Ascending aorta (tissue), 2 donors: ENCODE data around the gene ASTE1. TPM values are rescaled to one million over a fixed set of nuclear protein-coding genes. Genes with fewer than 3 reads are reported as not detected.

Experiments
- DNase-seq, 2 donors: peaks; one replicate each; pipeline ENCODE4 v3.0.0-alpha.2; 2019; ENCODE audit warnings: low spot score in 2 of 2
- H3K27ac ChIP-seq, 2 donors: fragments of 200-600 bp; sonication (generic); one replicate each; pipeline ENCODE4 v1.5.1; 2016 to 2017; ENCODE audit warnings: mild to moderate bottlenecking in 1 of 2
- H3K27me3 ChIP-seq: fragments of 200-600 bp; sonication (generic); one replicate; pipeline ENCODE4 v1.5.1; 2017
- H3K36me3 ChIP-seq, 2 donors: fragments of 200-600 bp; sonication (generic); one replicate each; pipeline ENCODE4 v1.5.1; 2016
- H3K4me1 ChIP-seq, 2 donors: fragments of 200-600 bp; sonication (generic); one replicate each; pipeline ENCODE4 v1.5.1; 2016 to 2017; ENCODE audit warnings: mild to moderate bottlenecking in 1 of 2
- H3K4me3 ChIP-seq, 2 donors: fragments of 200-600 bp; sonication (generic); one replicate each; pipeline ENCODE4 v1.5.1; 2016 to 2017; ENCODE audit warnings: mild to moderate bottlenecking in 1 of 2
- H3K9me3 ChIP-seq, 2 donors: fragments of 200-600 bp; sonication (generic); one replicate each; pipeline ENCODE4 v1.5.1; 2016
- intact Hi-C: fragments of 100-400 bp; cut with DNase I; formaldehyde crosslinking; loops from one replicate; pipeline ENCODE4 v1.15.1; 2023
- total RNA-seq: library from RNA; depleted of rRNA; stranded (reverse); fragments of >200 nt; gene quantifications from one replicate; pipeline ENCODE4 v1.1.0, GENCODE V29; 2016
- TF ChIP-seq, protein P1 (sequence below), 3 experiments: fragments of 200-600 bp in 2 of 3; fragments of 450-650 bp in 1 of 3; sonication (generic) in 2 of 3; IDR thresholded peaks; one replicate each; pipeline ENCODE4 v1.5.1; 2016 to 2019; ENCODE audit warnings: antibody characterized with exemption in 3 of 3, mild to moderate bottlenecking in 1 of 3, moderate library complexity in 1 of 3

ASTE1 gene
- total RNA-seq, 1 donor from 2014 or later, result 14.0 TPM

DNA sequence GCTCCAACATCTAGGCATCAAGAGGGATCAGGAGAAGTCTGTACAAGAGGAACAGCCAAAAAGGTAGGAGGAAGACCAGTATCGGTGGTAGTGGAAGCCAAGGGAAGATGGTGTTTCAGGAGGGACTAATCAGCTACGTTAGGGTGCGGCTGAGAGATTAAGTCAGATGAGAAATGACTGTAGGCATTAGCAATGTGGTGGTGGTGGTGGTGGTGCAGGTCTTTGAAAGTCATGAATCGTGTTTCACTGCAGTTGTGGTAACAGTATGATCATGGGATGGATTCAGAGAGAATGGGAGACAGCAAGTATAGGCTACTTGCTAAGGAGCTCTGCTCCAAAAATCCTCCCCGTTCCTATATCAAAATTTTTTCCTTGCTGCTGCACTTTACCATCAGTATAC lies 35.5 kb downstream of the ASTE1 start:
- no peak overlapping the region for H3K4me3 ChIP-seq
- H3K27ac ChIP-seq, result no peak overlapping the region
- H3K36me3 ChIP-seq, result peaks cover 11 to 37% of the 10 kb centered on the region in 2 donors
- no peaks in the 10 kb centered on the region for H3K27me3 ChIP-seq
- intact Hi-C loops, result no loop called here
- DNase-seq, result no peak
- H3K9me3 ChIP-seq, result no peaks in the 10 kb centered on the region
- TF ChIP-seq, protein P1, sequence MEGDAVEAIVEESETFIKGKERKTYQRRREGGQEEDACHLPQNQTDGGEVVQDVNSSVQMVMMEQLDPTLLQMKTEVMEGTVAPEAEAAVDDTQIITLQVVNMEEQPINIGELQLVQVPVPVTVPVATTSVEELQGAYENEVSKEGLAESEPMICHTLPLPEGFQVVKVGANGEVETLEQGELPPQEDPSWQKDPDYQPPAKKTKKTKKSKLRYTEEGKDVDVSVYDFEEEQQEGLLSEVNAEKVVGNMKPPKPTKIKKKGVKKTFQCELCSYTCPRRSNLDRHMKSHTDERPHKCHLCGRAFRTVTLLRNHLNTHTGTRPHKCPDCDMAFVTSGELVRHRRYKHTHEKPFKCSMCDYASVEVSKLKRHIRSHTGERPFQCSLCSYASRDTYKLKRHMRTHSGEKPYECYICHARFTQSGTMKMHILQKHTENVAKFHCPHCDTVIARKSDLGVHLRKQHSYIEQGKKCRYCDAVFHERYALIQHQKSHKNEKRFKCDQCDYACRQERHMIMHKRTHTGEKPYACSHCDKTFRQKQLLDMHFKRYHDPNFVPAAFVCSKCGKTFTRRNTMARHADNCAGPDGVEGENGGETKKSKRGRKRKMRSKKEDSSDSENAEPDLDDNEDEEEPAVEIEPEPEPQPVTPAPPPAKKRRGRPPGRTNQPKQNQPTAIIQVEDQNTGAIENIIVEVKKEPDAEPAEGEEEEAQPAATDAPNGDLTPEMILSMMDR (IDR thresholded peaks at IDR 0.05), result no peak
- H3K4me1 ChIP-seq, result no peaks in the 10 kb centered on the region

DNA sequence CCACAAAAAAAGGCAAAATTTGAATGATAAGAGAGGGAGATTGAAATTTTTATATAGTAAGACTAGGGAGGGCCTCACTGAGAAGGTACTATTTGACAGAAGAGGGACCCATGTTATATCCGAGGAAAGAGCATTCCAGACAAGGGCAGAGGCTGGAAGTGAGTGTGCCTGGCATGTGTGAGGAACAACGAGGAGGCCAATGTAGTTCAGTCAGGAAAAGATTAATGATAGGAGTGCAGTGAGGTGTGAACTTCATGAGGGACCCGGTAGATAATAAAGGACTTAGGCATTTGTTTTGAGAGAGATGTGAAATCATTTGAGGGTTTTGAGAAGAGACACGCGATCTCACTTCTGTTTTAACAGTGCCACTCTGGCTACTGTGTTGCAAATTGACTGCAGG lies 36.3 kb downstream of the ASTE1 start:
- Histone ChIP-seq H3K27ac (no peak overlapping the region), H3K9me3 (no peaks in the 10 kb centered on the region), H3K27me3 (no peaks in the 10 kb centered on the region), H3K4me1 (no peaks in the 10 kb centered on the region), H3K4me3 (no peak overlapping the region), H3K36me3 (peaks cover 8 to 28% of the 10 kb centered on the region in 2 donors)
- intact Hi-C loops, result no loop called here
- TF ChIP-seq, protein P1 (IDR thresholded peaks at IDR 0.05), result no peak
- no peak for DNase-seq

DNA sequence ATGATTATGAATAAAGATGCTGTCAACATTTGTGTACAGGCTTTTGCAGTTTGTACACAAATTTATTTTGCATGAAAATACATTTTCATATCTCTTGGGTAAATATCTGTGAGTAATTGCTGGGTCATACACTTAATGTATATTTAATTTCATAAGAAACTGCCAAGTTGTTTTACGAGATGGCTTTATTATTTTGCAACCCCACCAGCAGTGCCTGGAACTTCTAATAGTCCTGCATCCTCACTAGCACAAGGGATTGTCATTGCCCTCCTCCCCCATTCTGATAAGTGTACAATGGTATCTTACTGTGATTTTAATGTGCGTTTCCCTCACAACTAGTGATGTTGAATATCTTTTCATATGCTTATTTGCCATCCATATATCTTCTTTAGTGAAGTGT lies 45.2 kb downstream of the ASTE1 start:
- intact Hi-C loops, result no loop called here
- no peaks in the 10 kb centered on the region for H3K27me3 ChIP-seq
- DNase-seq, result no peak
- TF ChIP-seq, protein P1 (IDR thresholded peaks at IDR 0.05), result no peak
- H3K4me3 ChIP-seq, result no peak overlapping the region
- H3K4me1 ChIP-seq, result no peaks in the 10 kb centered on the region
- no peaks in the 10 kb centered on the region for H3K9me3 ChIP-seq
- H3K27ac ChIP-seq, result no peak overlapping the region
- peaks cover 2 to 3% of the 10 kb centered on the region in 2 donors for H3K36me3 ChIP-seq

DNA sequence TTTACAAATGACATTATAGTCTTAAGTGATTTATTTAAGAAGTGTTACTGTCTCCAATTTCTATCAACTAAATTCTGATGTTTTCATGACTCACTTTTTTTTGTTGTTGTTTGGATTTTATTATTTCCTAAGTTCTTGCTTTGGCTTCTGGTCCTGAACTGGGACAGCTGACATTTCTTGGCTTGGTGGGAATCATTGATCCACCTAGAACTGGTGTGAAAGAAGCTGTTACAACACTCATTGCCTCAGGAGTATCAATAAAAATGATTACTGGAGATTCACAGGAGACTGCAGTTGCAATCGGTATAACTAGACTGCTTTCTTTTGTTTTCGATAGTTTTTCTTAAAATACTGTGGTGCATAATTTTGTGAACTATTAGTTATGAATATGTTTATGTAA lies 47.5 kb downstream of the ASTE1 start:
- intact Hi-C loops, result no loop called here
- no peak overlapping the region for H3K27ac ChIP-seq
- no peak overlapping the region for H3K4me3 ChIP-seq
- no peak for DNase-seq
- H3K27me3 ChIP-seq, result no peaks in the 10 kb centered on the region
- no peaks in the 10 kb centered on the region for H3K4me1 ChIP-seq
- H3K36me3 ChIP-seq, result peaks cover 6 to 18% of the 10 kb centered on the region in 2 donors
- TF ChIP-seq, protein P1 (IDR thresholded peaks at IDR 0.05), result no peak
- no peaks in the 10 kb centered on the region for H3K9me3 ChIP-seq

DNA sequence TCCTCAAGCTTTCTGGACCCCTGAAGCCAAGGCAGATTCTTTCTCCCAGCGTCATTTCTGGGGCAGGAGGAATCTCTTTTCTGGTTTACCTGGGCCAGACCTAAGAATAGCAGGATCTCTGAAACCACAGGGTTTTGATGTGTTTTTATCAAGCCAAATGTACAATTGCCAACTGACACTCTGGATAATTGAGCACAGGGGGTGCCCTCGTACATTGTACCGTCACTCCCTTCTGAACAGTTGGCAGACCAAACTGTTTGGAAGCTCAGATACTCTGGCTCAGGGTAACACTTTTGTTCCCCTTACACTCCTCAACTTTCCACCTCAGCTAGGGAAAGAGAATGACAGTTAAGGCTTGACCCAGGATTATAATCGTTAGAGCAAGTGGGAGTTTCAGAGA lies 49.9 kb downstream of the ASTE1 start:
- no peaks in the 10 kb centered on the region for H3K9me3 ChIP-seq
- intact Hi-C loops, result no loop called here
- DNase-seq, result no peak
- no peak overlapping the region for H3K27ac ChIP-seq
- no peaks in the 10 kb centered on the region for H3K4me1 ChIP-seq
- H3K36me3 ChIP-seq, result peaks cover 11 to 27% of the 10 kb centered on the region in 2 donors
- H3K4me3 ChIP-seq, result no peak overlapping the region
- H3K27me3 ChIP-seq, result no peaks in the 10 kb centered on the region
- TF ChIP-seq, protein P1 (IDR thresholded peaks at IDR 0.05), result no peak

DNA sequence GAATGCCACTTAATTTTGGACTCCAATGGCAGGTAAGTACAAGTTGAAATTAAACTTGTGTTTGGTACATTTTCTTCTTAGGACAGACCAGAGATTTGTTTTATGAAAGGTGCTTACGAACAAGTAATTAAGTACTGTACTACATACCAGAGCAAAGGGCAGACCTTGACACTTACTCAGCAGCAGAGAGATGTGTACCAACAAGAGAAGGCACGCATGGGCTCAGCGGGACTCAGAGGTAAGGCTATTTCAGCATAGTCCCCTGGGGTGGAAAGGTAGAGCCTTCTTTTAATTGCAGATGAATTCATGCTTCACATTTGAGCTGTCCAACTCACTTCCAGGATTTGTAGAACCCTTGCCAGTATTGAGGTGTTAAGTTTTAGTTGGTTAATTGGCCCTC lies 51.4 kb downstream of the ASTE1 start:
- Histone ChIP-seq H3K27ac (no peak overlapping the region), H3K4me1 (no peaks in the 10 kb centered on the region), H3K36me3 (peaks cover 18 to 39% of the 10 kb centered on the region in 2 donors), H3K4me3 (no peak overlapping the region), H3K9me3 (no peaks in the 10 kb centered on the region), H3K27me3 (no peaks in the 10 kb centered on the region)
- DNase-seq, result no peak
- intact Hi-C loops, result no loop called here
- TF ChIP-seq, protein P1 (IDR thresholded peaks at IDR 0.05), result no peak
